Activated CD4-positive, alpha-beta T cell treated with anti-CD3 and anti-CD28 coated beads for 36 hours (primary cell): ENCODE measurements around the gene BSND. TPM values are rescaled to one million over a fixed set of nuclear protein-coding genes. Genes with fewer than 3 reads are reported as not detected.

Experiments
- ATAC-seq: fragments of 200-7000 bp; cut with Tn5 transposase; one replicate; pipeline ENCODE4 v1.10.0; 2021; ENCODE audit warnings: mild to moderate bottlenecking, moderate library complexity
- CTCF ChIA-PET: fragments of 350-600 bp; sonication (Branson Sonifier 250); formaldehyde crosslinking; loops from one replicate; lab custom pipeline; 2021; ENCODE audit warnings: antibody characterized with exemption; lab: Charles Lee
- POLR2A ChIA-PET: fragments of 350-600 bp; sonication (Branson Sonifier 250); formaldehyde crosslinking; loops from one replicate; lab custom pipeline; 2021; ENCODE audit warnings: antibody characterized with exemption, inconsistent platforms; lab: Charles Lee
- DNase-seq: peaks from one replicate; pipeline ENCODE4 v3.0.0-alpha.2; 2020
- H3K27ac Mint-ChIP-seq: one replicate; pipeline ENCODE4 v1.8.0; 2021; ENCODE audit warnings: mixed read lengths
- H3K27me3 Mint-ChIP-seq: one replicate; pipeline ENCODE4 v1.8.0; 2021; ENCODE audit warnings: mixed read lengths
- H3K36me3 Mint-ChIP-seq: one replicate; pipeline ENCODE4 v1.8.0; 2021; ENCODE audit warnings: low read depth, mixed read lengths
- H3K4me1 Mint-ChIP-seq: one replicate; pipeline ENCODE4 v1.8.0; 2021; ENCODE audit warnings: mixed read lengths
- H3K4me3 Mint-ChIP-seq: one replicate; pipeline ENCODE4 v1.8.0; 2021; ENCODE audit warnings: mild to moderate bottlenecking, moderate library complexity, mixed read lengths
- H3K9me3 Mint-ChIP-seq: one replicate; pipeline ENCODE4 v1.8.0; 2021; ENCODE audit warnings: low read depth, mixed read lengths
- intact Hi-C, 2 experiments: fragments of 100-400 bp; cut with DNase I in 1 of 2; cut with micrococcal nuclease in 1 of 2; formaldehyde crosslinking; loops; one replicate each; pipeline versions ENCODE4 v1.14.2 to v1.15.1; 2022 to 2024; cut with DNase I, micrococcal nuclease
- total RNA-seq, 2 experiments: library from RNA; stranded (reverse); gene quantifications; one replicate each; pipeline ENCODE4 v1.2.3, GENCODE V29; 2021

Gene BSND
- not detected for total RNA-seq

DNA sequence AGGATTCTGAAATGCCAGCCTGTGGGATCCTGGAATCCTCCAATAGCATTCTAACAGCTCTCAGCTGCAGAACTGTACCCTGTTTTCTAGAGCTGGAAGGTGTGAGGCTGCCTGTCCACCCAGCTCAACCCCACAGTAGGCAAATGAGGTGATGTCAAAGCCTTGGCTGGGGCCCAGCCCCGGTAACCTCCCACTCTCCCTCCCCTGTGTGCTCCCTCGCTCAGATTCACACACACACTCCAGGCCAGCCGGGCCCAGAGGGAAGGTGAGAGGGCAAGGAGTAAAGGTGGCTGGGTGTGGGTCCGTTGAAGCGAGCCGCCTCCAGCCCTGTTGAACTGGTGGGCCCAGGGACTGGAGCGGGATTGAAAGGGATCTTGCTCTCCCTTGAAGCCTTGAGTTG is at the start of gene BSND:
Gene BSND, plus strand, starts transcription at position 257 of the 400 bp plus-strand sequence. CDS start 254 bp downstream, outside the sequence.
- intact Hi-C loops, result no loop called here
- Mint-ChIP-seq H3K36me3 (no peaks in the 10 kb centered on the region), H3K4me1 (peaks cover 14% of the 10 kb centered on the region), H3K27me3 (peaks cover 37% of the 10 kb centered on the region), H3K27ac (no peak within 1 kb of the TSS), H3K9me3 (no peaks in the 10 kb centered on the region), H3K4me3 (no peak within 1 kb of the TSS)
- ATAC-seq (no peak), DNase-seq (no peak)
- ChIA-PET POLR2A (no interaction called here), CTCF (interaction anchor here (1.8 to 6.5 kb wide), 2 partner anchors 23 to 52 kb away, joined by 4 to 151 read pairs; no protein-coding TSS in a partner anchor)

DNA sequence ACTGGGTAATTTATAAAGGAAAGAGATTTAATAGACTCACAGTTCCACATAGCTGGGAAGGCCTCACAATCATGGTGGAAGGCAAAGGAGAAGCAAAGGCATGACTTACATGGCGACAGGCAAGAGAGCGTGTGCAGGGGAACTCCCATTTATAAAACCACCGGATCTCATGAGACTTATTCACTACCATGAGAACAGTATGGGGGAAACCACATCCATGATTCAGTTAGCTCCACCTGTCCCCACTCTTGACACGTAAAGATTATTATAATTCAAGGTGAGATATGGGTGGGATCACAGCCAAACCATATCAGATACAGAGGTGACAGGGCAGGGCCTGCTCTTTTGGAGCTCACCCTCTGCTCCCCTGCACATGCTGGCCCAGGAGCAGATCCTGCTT is 49.7 kb upstream of the BSND start:
- peak; percentile 11 for DNase-seq
- intact Hi-C loops, result no loop called here
- no peak for ATAC-seq
- CTCF ChIA-PET, result interaction anchor here (0.6 to 9.7 kb wide), 8 partner anchors 13 to 1616 kb away, joined by 3 to 151 read pairs (median 3); partner anchors contain the start of gene BSND
- POLR2A ChIA-PET, result no interaction called here
- Mint-ChIP-seq H3K36me3 (no peaks in the 10 kb centered on the region), H3K4me3 (no peak overlapping the region), H3K27ac (no peak overlapping the region), H3K27me3 (peaks cover 2% of the 10 kb centered on the region), H3K9me3 (no peaks in the 10 kb centered on the region), H3K4me1 (peaks cover 14% of the 10 kb centered on the region)

DNA sequence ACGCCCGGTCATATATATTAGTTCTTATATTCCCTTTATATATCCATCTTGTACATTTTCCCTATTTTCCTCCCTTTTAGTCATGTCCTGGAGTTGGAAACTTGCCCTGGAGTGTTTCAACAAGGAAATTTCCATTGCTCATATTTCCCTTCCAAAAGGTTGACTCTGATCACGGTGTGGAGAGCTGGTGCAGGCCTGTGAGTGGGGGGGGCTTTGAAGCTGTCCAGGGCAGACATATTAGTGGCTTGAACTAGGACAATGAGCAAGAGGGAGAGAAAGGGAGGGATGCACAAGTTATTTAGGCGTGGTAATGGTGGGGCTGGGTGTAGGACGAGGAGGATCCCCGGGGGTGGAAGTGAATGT is 48.7 kb upstream of the BSND start:
- POLR2A ChIA-PET, result no interaction called here
- Mint-ChIP-seq H3K36me3 (no peaks in the 10 kb centered on the region), H3K4me3 (no peak overlapping the region), H3K4me1 (peaks cover 13% of the 10 kb centered on the region), H3K27me3 (no peaks in the 10 kb centered on the region), H3K27ac (no peak overlapping the region), H3K9me3 (no peaks in the 10 kb centered on the region)
- DNase-seq (no peak), ATAC-seq (no peak)
- intact Hi-C loops, result loop anchor here (1.0 to 2.0 kb wide), 3 partner anchors 46 to 72 kb away; no protein-coding TSS in a partner anchor
- CTCF ChIA-PET, result interaction anchor here (0.6 to 9.7 kb wide), 10 partner anchors 10 to 72 kb away, joined by 3 to 151 read pairs (median 4); partner anchors contain the start of gene BSND

DNA sequence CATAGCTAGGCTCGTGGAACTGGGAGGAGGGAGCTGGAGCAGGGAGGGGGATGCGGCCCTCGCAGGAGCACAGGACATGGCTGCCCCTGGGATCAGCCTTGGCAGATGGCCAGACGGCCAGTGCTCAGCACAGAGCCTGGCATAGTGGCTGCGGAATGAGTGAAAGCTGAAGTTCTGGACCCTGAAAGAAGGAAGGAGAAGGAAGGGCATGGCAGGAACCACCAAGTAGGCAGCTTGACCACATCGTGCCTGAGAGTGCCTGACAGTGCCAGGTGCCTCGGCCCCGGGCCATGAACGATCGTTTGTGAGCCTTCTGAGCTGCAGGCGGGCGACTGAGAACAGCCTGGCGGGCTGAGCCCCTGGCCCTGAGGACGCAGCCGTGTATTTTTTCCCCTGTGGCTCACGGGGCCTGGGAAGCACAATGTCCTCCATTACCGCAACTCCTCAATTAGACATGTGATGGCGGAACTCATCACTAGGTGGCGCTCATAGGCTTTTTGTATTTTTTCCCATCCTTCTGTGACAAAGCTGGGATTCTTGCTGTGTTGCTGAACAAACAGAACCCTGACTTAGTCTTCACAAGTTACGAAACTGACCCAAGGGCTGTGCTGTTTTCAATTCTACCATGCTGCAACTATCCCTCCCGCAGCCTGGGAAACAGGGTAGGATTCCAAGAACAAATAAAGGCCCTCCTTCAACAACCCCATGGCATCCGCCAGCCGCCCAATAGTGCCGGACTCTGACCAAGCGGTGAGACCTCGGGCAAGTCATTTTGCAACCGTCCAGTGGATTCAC is 48.2 kb upstream of the BSND start:
- no peak overlapping the region for H3K4me3 Mint-ChIP-seq
- H3K4me1 Mint-ChIP-seq, result peaks cover 9% of the 10 kb centered on the region
- no peak overlapping the region for H3K27ac Mint-ChIP-seq
- intact Hi-C loops, result loop anchor here (1.0 to 2.0 kb wide), 3 partner anchors 46 to 72 kb away; no protein-coding TSS in a partner anchor
- POLR2A ChIA-PET, result no interaction called here
- ATAC-seq (peak; percentile 68), DNase-seq (peak; percentile 75)
- H3K9me3 Mint-ChIP-seq, result no peaks in the 10 kb centered on the region
- H3K36me3 Mint-ChIP-seq, result no peaks in the 10 kb centered on the region
- CTCF ChIA-PET, result interaction anchor here (0.6 to 9.7 kb wide), 13 partner anchors 10 to 81 kb away, joined by 3 to 151 read pairs (median 4); partner anchors contain the start of gene BSND
- no peaks in the 10 kb centered on the region for H3K27me3 Mint-ChIP-seq

DNA sequence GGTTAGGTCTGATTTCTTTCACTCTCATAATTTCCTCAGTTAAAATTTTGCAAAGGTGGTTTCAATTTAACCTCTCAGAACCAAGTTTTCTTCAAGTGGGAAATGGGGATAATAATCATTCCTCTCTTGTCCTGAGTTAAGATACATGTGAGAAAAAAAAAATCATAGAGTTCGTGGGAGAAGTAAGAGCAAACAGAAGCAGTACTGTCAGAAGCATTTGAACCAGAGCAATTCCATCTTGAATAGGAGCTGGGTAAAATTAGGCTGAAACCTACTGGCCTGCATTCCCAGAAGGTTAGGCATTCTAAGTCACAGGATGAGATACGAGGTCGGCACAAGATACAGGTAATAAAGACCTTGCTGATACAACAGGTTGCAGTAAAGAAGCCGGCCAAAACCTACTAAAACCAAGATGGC is 46.9 kb upstream of the BSND start:
- Mint-ChIP-seq H3K27me3 (peaks cover under 1% of the 10 kb centered on the region), H3K27ac (no peak overlapping the region), H3K9me3 (no peaks in the 10 kb centered on the region), H3K4me1 (peaks cover 9% of the 10 kb centered on the region), H3K36me3 (no peaks in the 10 kb centered on the region), H3K4me3 (no peak overlapping the region)
- ATAC-seq (no peak), DNase-seq (no peak)
- ChIA-PET CTCF (interaction anchor here (1.0 to 9.7 kb wide), 5 partner anchors 14 to 128 kb away, joined by 3 to 151 read pairs (median 4); partner anchors contain the start of gene BSND), POLR2A (no interaction called here)
- intact Hi-C loops, result loop anchor here in 1 of 2 experiments (2.0 kb wide), 1 partner anchor 69 kb away; no protein-coding TSS in a partner anchor

DNA sequence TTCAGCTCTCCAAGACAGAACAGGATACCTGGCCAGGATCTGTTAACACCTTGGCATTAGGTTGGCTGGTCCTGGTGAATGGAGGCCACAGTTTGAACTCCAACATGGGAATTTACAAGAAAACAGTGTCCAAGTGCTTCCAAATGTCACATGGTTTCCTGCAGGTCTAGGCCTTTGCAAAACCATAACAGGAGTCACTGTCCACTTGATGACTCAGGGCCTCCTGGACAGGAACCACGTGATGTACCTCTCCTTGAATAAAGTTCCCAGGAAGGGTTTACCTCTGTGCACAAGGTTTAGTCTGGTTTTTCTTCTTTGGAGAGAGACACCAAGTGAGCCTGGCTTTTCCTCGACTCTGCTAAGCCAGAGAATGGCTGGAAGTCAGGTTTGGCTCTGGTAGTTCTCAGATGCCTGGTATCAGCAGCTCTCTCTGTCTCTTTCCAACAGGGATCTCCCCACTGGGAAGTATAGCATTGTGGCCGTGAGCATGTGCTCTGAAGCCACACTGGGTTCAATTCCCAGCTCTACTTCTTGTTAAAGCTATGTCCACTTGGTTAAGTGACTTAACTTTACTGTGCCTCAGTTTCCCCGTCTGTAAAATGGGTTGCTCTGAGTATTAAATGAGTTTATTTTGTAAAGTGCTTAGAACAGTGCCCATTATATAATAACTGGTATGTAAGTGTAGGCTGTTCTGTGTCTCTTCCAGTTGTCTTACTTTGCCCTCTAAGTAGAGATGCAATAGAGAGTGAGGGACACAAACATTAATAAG is 45.6 kb upstream of the BSND start:
- Mint-ChIP-seq H3K27me3 (peaks cover 5% of the 10 kb centered on the region), H3K27ac (no peak overlapping the region), H3K9me3 (peaks cover 7% of the 10 kb centered on the region), H3K36me3 (no peaks in the 10 kb centered on the region), H3K4me1 (peaks cover 9% of the 10 kb centered on the region), H3K4me3 (no peak overlapping the region)
- intact Hi-C loops, result no loop called here
- DNase-seq, result no peak
- ChIA-PET POLR2A (no interaction called here), CTCF (interaction anchor here (1.2 kb wide), 1 partner anchor 8 kb away, joined by 7 read pairs; no protein-coding TSS in a partner anchor)
- no peak for ATAC-seq

DNA sequence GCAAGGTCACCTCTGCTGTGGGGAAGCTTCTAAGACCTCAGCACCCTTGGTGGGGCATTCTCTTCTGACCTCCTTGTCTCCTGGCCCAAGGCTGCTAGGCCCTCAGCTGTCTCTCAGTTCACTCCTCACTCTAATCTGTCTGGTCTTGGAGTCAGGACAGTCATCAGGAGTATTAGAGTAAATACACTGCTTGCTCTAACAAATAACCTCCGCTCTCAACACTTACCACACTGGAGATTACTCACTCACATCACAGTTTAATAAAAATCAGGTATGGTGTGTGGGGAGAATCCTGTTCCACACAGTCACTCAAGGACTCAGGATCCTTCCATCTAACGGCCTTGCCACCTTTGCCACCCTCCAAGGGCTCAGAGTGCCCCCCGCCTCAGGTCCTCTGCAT is 44.9 kb upstream of the BSND start:
- ATAC-seq (no peak), DNase-seq (no peak)
- Mint-ChIP-seq H3K9me3 (peaks cover 7% of the 10 kb centered on the region), H3K36me3 (no peaks in the 10 kb centered on the region), H3K27me3 (peaks cover 5% of the 10 kb centered on the region), H3K4me3 (no peak overlapping the region), H3K4me1 (peaks cover 9% of the 10 kb centered on the region), H3K27ac (no peak overlapping the region)
- ChIA-PET CTCF (interaction anchor here (1.2 kb wide), 1 partner anchor 9 kb away, joined by 7 read pairs; no protein-coding TSS in a partner anchor), POLR2A (no interaction called here)
- intact Hi-C loops, result no loop called here

DNA sequence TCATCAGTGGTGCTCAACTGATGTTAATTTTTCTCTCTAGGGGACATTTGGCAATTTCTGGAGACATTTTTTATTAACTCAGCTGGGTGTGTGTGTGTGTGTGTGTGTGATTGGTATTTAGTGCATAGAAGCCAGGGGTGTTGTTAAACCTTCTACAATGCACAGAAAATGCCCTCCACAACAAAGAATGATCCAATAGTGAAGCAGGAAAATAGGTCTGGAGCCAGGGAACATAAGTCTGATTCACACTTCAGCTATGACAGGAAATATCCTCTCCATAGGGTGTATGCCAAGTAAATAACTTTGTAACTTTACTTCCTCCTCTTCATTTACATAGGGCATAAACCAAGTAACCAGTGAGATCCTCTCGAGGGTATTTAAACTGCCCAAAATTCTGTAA is 43.4 kb upstream of the BSND start:
- Mint-ChIP-seq H3K27ac (no peak overlapping the region), H3K9me3 (peaks cover 9% of the 10 kb centered on the region), H3K27me3 (peaks cover 7% of the 10 kb centered on the region), H3K4me3 (no peak overlapping the region), H3K4me1 (peaks cover 3% of the 10 kb centered on the region), H3K36me3 (no peaks in the 10 kb centered on the region)
- POLR2A ChIA-PET, result no interaction called here
- CTCF ChIA-PET, result interaction anchor here (0.6 to 7.5 kb wide), 2 partner anchors 10 to 18 kb away, joined by 3 to 40 read pairs; no protein-coding TSS in a partner anchor
- DNase-seq (no peak), ATAC-seq (no peak)
- intact Hi-C loops, result no loop called here

DNA sequence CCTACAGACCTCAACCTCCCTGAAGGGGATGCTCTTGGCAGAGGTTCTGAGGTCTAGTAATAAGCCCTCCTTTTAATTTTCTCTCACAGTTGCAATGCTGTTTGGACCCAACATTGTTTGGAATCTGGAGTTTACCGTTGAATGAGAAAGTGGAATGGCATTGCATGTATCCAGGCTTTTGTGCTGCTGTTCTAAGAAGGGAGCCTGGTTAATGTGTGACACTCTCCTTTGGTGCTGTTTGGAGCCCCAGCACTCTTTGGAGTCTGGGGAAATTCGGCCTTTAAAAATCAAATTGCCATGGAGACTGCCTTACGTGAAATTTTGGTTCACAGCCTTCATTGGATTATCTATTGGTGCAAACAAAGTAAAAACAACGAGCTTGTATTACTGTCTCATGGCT is 42.0 kb upstream of the BSND start:
- Mint-ChIP-seq H3K9me3 (peaks cover 9% of the 10 kb centered on the region), H3K27me3 (peaks cover 7% of the 10 kb centered on the region), H3K36me3 (no peaks in the 10 kb centered on the region), H3K4me1 (no peaks in the 10 kb centered on the region), H3K4me3 (no peak overlapping the region), H3K27ac (no peak overlapping the region)
- intact Hi-C loops, result no loop called here
- DNase-seq (no peak), ATAC-seq (no peak)
- CTCF ChIA-PET, result interaction anchor here (1.0 to 7.5 kb wide), 3 partner anchors 11 to 65 kb away, joined by 4 to 40 read pairs (median 7); no protein-coding TSS in a partner anchor
- POLR2A ChIA-PET, result no interaction called here

DNA sequence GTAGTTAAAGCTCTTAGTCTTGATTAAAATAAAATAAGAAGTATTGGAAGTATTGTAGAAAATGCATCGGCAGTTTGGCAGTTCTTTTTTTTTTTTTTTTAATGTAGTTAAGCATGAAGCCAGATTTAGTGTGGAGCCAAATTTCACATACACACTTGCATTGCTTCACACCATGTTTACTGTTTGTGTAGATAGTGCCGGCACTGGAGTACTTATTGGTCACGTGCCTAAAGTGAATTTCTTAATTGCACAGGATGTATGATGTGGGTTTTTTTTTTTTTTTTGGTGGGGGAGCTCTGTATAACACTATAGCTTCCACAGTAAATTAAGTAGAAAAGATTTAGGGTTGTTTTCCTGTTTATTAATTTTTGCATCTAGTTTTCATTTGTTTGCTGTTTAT is 39.5 kb upstream of the BSND start:
- ATAC-seq, result no peak
- no peak overlapping the region for H3K4me3 Mint-ChIP-seq
- no peak for DNase-seq
- H3K4me1 Mint-ChIP-seq, result no peaks in the 10 kb centered on the region
- CTCF ChIA-PET, result interaction anchor here (1.6 to 7.5 kb wide), 3 partner anchors 10 to 63 kb away, joined by 3 to 40 read pairs (median 7); no protein-coding TSS in a partner anchor
- peaks cover 7% of the 10 kb centered on the region for H3K27me3 Mint-ChIP-seq
- no peaks in the 10 kb centered on the region for H3K36me3 Mint-ChIP-seq
- intact Hi-C loops, result no loop called here
- no peak overlapping the region for H3K27ac Mint-ChIP-seq
- POLR2A ChIA-PET, result no interaction called here
- H3K9me3 Mint-ChIP-seq, result peaks cover 9% of the 10 kb centered on the region
